ENCODE measurements around the gene NXPH3. TPM values are rescaled to one million over a fixed set of nuclear protein-coding genes. Genes with fewer than 3 reads are reported as not detected.

NXPH3 gene
- total RNA-seq, 1 donor from 2014 or later = not detected

GRCh38 chr17:49574945-49575678, 559 bp upstream of the NXPH3 start:
- no peak for DNase-seq (ENCODE audit: low spot score)
- intact Hi-C loops (cut with micrococcal nuclease) = loop anchor here (1.0 kb wide), 1 partner anchor 120 kb away; no protein-coding TSS in a partner anchor
- Mint-ChIP-seq H3K27me3 (ENCODE audit: insufficient read depth) (peaks cover 65% of the 10 kb centered on the region), H3K9me3 (no peaks in the 10 kb centered on the region), H3K4me1 (ENCODE audit: low read depth) (peaks cover 16% of the 10 kb centered on the region), H3K36me3 (ENCODE audit: low read depth) (no peaks in the 10 kb centered on the region), H3K4me3 (peak overlapping the region; percentile 40), H3K27ac (no peak overlapping the region)

GRCh38 chr17:49576088-49576916, 631 bp downstream of the NXPH3 start:
- intact Hi-C loops (cut with micrococcal nuclease) = no loop called here

GRCh38 chr17:49576917-49577649, 1.4 kb downstream of the NXPH3 start:
- Mint-ChIP-seq H3K9me3 (no peaks in the 10 kb centered on the region), H3K36me3 (ENCODE audit: low read depth) (no peaks in the 10 kb centered on the region), H3K27ac (no peak overlapping the region), H3K4me3 (peak overlapping the region; percentile 75), H3K4me1 (ENCODE audit: low read depth) (peaks cover 1% of the 10 kb centered on the region), H3K27me3 (ENCODE audit: insufficient read depth) (peaks cover 48% of the 10 kb centered on the region)
- intact Hi-C loops (cut with micrococcal nuclease) = no loop called here
- no peak for DNase-seq (ENCODE audit: low spot score)

More at GRCh38 chr17:49576088-49576916, 631 bp downstream of the NXPH3 start:
- Mint-ChIP-seq H3K4me1 (ENCODE audit: low read depth) (peaks cover 9% of the 10 kb centered on the region), H3K27ac (no peak overlapping the region), H3K27me3 (ENCODE audit: insufficient read depth) (peaks cover 56% of the 10 kb centered on the region), H3K9me3 (no peaks in the 10 kb centered on the region), H3K4me3 (peak overlapping the region; percentile 64), H3K36me3 (ENCODE audit: low read depth) (no peaks in the 10 kb centered on the region)
- no peak for DNase-seq (ENCODE audit: low spot score)

GRCh38 chr17:49577650-49577934, 1.9 kb downstream of the NXPH3 start:
- no peak overlapping the region for H3K4me3 Mint-ChIP-seq
- intact Hi-C loops (cut with micrococcal nuclease) = no loop called here
- H3K36me3 Mint-ChIP-seq (ENCODE audit: low read depth) = no peaks in the 10 kb centered on the region
- no peaks in the 10 kb centered on the region for H3K4me1 Mint-ChIP-seq (ENCODE audit: low read depth)
- DNase-seq (ENCODE audit: low spot score) = no peak
- H3K27me3 Mint-ChIP-seq (ENCODE audit: insufficient read depth) = peaks cover 43% of the 10 kb centered on the region
- no peak overlapping the region for H3K27ac Mint-ChIP-seq
- H3K9me3 Mint-ChIP-seq = no peaks in the 10 kb centered on the region

GRCh38 chr17:49577963-49578362, 2.3 kb downstream of the NXPH3 start:
- intact Hi-C loops (cut with micrococcal nuclease) = no loop called here
- H3K27me3 Mint-ChIP-seq (ENCODE audit: insufficient read depth) = peaks cover 40% of the 10 kb centered on the region
- no peaks in the 10 kb centered on the region for H3K36me3 Mint-ChIP-seq (ENCODE audit: low read depth)
- no peaks in the 10 kb centered on the region for H3K9me3 Mint-ChIP-seq
- H3K4me1 Mint-ChIP-seq (ENCODE audit: low read depth) = no peaks in the 10 kb centered on the region
- H3K4me3 Mint-ChIP-seq = no peak overlapping the region
- H3K27ac Mint-ChIP-seq = no peak overlapping the region
- DNase-seq (ENCODE audit: low spot score) = no peak

GRCh38 chr17:49578414-49578813, 2.7 kb downstream of the NXPH3 start:
- H3K4me3 Mint-ChIP-seq = no peak overlapping the region
- no peak for DNase-seq (ENCODE audit: low spot score)
- no peaks in the 10 kb centered on the region for H3K4me1 Mint-ChIP-seq (ENCODE audit: low read depth)
- intact Hi-C loops (cut with micrococcal nuclease) = no loop called here
- no peak overlapping the region for H3K27ac Mint-ChIP-seq
- peaks cover 37% of the 10 kb centered on the region for H3K27me3 Mint-ChIP-seq (ENCODE audit: insufficient read depth)
- no peaks in the 10 kb centered on the region for H3K9me3 Mint-ChIP-seq
- H3K36me3 Mint-ChIP-seq (ENCODE audit: low read depth) = no peaks in the 10 kb centered on the region

GRCh38 chr17:49578952-49579500, 3.4 kb downstream of the NXPH3 start:
- H3K27ac Mint-ChIP-seq = no peak overlapping the region
- no peak overlapping the region for H3K4me3 Mint-ChIP-seq
- no peak for DNase-seq (ENCODE audit: low spot score)
- H3K27me3 Mint-ChIP-seq (ENCODE audit: insufficient read depth) = peaks cover 30% of the 10 kb centered on the region
- H3K36me3 Mint-ChIP-seq (ENCODE audit: low read depth) = no peaks in the 10 kb centered on the region
- no peaks in the 10 kb centered on the region for H3K9me3 Mint-ChIP-seq
- H3K4me1 Mint-ChIP-seq (ENCODE audit: low read depth) = no peaks in the 10 kb centered on the region
- intact Hi-C loops (cut with micrococcal nuclease) = no loop called here

- Mint-ChIP-seq H3K27me3 (ENCODE audit: insufficient read depth) (peaks cover 26% of the 10 kb centered on the region), H3K27ac (no peak overlapping the region), H3K9me3 (no peaks in the 10 kb centered on the region), H3K36me3 (ENCODE audit: low read depth) (no peaks in the 10 kb centered on the region), H3K4me3 (no peak overlapping the region), H3K4me1 (ENCODE audit: low read depth) (no peaks in the 10 kb centered on the region)
- no peak for DNase-seq (ENCODE audit: low spot score)
- intact Hi-C loops (cut with micrococcal nuclease) = no loop called here
Observed at GRCh38 chr17:49579522-49579921, 3.9 kb downstream of the NXPH3 start.

GRCh38 chr17:49580055-49580721, 4.5 kb downstream of the NXPH3 start:
- Mint-ChIP-seq H3K27ac (no peak overlapping the region), H3K4me1 (ENCODE audit: low read depth) (no peaks in the 10 kb centered on the region), H3K27me3 (ENCODE audit: insufficient read depth) (peaks cover 22% of the 10 kb centered on the region), H3K9me3 (no peaks in the 10 kb centered on the region), H3K4me3 (no peak overlapping the region), H3K36me3 (ENCODE audit: low read depth) (no peaks in the 10 kb centered on the region)
- no peak for DNase-seq (ENCODE audit: low spot score)
- intact Hi-C loops (cut with micrococcal nuclease) = no loop called here

- Mint-ChIP-seq H3K27ac (no peak overlapping the region), H3K27me3 (ENCODE audit: insufficient read depth) (peaks cover 18% of the 10 kb centered on the region), H3K9me3 (no peaks in the 10 kb centered on the region), H3K4me1 (ENCODE audit: low read depth) (no peaks in the 10 kb centered on the region), H3K4me3 (no peak overlapping the region), H3K36me3 (ENCODE audit: low read depth) (no peaks in the 10 kb centered on the region)
- intact Hi-C loops (cut with micrococcal nuclease) = no loop called here
- DNase-seq (ENCODE audit: low spot score) = no peak
Observed at GRCh38 chr17:49580981-49581647, 5.4 kb downstream of the NXPH3 start.

GRCh38 chr17:49581648-49581998, 6.0 kb downstream of the NXPH3 start:
- Mint-ChIP-seq H3K27ac (no peak overlapping the region), H3K4me3 (no peak overlapping the region), H3K36me3 (ENCODE audit: low read depth) (no peaks in the 10 kb centered on the region), H3K4me1 (ENCODE audit: low read depth) (no peaks in the 10 kb centered on the region), H3K27me3 (ENCODE audit: insufficient read depth) (peaks cover 16% of the 10 kb centered on the region), H3K9me3 (no peaks in the 10 kb centered on the region)
- intact Hi-C loops (cut with micrococcal nuclease) = no loop called here
- DNase-seq (ENCODE audit: low spot score) = no peak

- Mint-ChIP-seq H3K4me3 (no peak overlapping the region), H3K36me3 (ENCODE audit: low read depth) (no peaks in the 10 kb centered on the region), H3K27me3 (ENCODE audit: insufficient read depth) (peaks cover 11% of the 10 kb centered on the region), H3K27ac (no peak overlapping the region), H3K4me1 (ENCODE audit: low read depth) (no peaks in the 10 kb centered on the region), H3K9me3 (no peaks in the 10 kb centered on the region)
- intact Hi-C loops (cut with micrococcal nuclease) = no loop called here
- DNase-seq (ENCODE audit: low spot score) = no peak
Observed at GRCh38 chr17:49582055-49582722, 6.5 kb downstream of the NXPH3 start.

All from activated T-helper 1 cell treated with anti-CD3 and anti-CD28 coated beads, Interleukin-12 subunit alpha, Interleukin-12 subunit beta, Interleukin-2, Interleukin-4 antibody, amounts not matched to agents 30 ng/mL and 10 ng/mL and 1 ng/mL, durations not matched to agents 14 hours and 24 hours and 36 hours (primary cell).